ENCODE measurements around the gene KATNAL2.
A peak's percentile ranks its signal among the peaks of the same experiment; 100 is the strongest.
"Not testable (repeated sequence)": the region's sequence is repeated elsewhere in the genome, so short reads cannot be mapped to it uniquely, and the experiment has no call there.

Gene KATNAL2

GRCh38 chr18:47034591-47034990 is 117.2 kb downstream of the KATNAL2 start:
- not testable (repeated sequence) for H3K9ac ChIP-seq (ENCODE audit: low read depth, low read length, poor library complexity); DNase-seq (ENCODE audit: low spot score); H3K14ac ChIP-seq (ENCODE audit: low read length); H2BK15ac ChIP-seq (ENCODE audit: low read length); H2BK12ac ChIP-seq (ENCODE audit: low read length); H3K36me3 ChIP-seq (replicated peaks in 1 of 2; ENCODE audit: control insufficient read depth in 2 of 2, insufficient read depth in 2 of 2, low read length in 2 of 2); H2BK120ac ChIP-seq (ENCODE audit: low read depth, low read length); H4K8ac ChIP-seq (ENCODE audit: low read depth, low read length); H3K18ac ChIP-seq (ENCODE audit: low read length); H2AK5ac ChIP-seq (ENCODE audit: low read depth, low read length); H3K4me3 ChIP-seq (ENCODE audit: low read length in 2 of 2); H3K23ac ChIP-seq (ENCODE audit: low read depth, low read length, poor library complexity); H2BK5ac ChIP-seq (ENCODE audit: low read length); H3K27ac ChIP-seq (replicated peaks; ENCODE audit: low read length); H3K79me1 ChIP-seq (ENCODE audit: low read depth, low read length); H3K4me2 ChIP-seq (ENCODE audit: insufficient read depth, low read length, poor library complexity, severe bottlenecking); H4K91ac ChIP-seq (ENCODE audit: low read depth, low read length, poor library complexity); H2AFZ ChIP-seq (ENCODE audit: low read length); H3K9me3 ChIP-seq (replicated peaks in 1 of 2; ENCODE audit: control insufficient read depth in 2 of 2, insufficient read depth in 1 of 2, low read depth in 1 of 2, low read length in 2 of 2); H3K4ac ChIP-seq (ENCODE audit: low read length); H3K4me1 ChIP-seq (ENCODE audit: control insufficient read depth in 2 of 2, insufficient read depth in 1 of 2, low read depth in 1 of 2, low read length in 2 of 2)
- WGBS, 2 donors (ENCODE audit: extremely low coverage in 2 of 2, insufficient read length in 2 of 2, insufficient replicate concordance in 1 of 2), result no CpG with 5 or more reads among the region's 28 CpGs
- H3K27me3 ChIP-seq (ENCODE audit: control insufficient read depth in 3 of 3, insufficient read depth in 3 of 3, low read depth in 1 of 3, low read length in 3 of 3), result peaks cover 0 to 12% (median 0%) of the 10 kb centered on the region in 3 experiments

- Histone ChIP-seq H3K79me1 (ENCODE audit: low read depth, low read length) (peaks cover 2% of the 10 kb centered on the region), H2BK12ac (ENCODE audit: low read length) (no peak within 1 kb of the TSS), H2AK5ac (ENCODE audit: low read depth, low read length) (no peak within 1 kb of the TSS), H3K9me3 (replicated peaks in 1 of 2; ENCODE audit: control insufficient read depth in 2 of 2, insufficient read depth in 1 of 2, low read depth in 1 of 2, low read length in 2 of 2) (no peaks in the 10 kb centered on the region), H3K18ac (ENCODE audit: low read length) (peak within 1 kb of the TSS; percentile 57), H3K14ac (ENCODE audit: low read length) (no peak within 1 kb of the TSS), H2BK120ac (ENCODE audit: low read depth, low read length) (no peak within 1 kb of the TSS), H3K27me3 (ENCODE audit: control insufficient read depth in 3 of 3, insufficient read depth in 3 of 3, low read depth in 1 of 3, low read length in 3 of 3) (peaks cover 0 to 15% (median 0%) of the 10 kb centered on the region in 3 experiments), H2BK15ac (ENCODE audit: low read length) (no peak within 1 kb of the TSS), H3K36me3 (replicated peaks in 1 of 2; ENCODE audit: control insufficient read depth in 2 of 2, insufficient read depth in 2 of 2, low read length in 2 of 2) (no peaks in the 10 kb centered on the region), H3K23ac (ENCODE audit: low read depth, low read length, poor library complexity) (peak within 1 kb of the TSS; percentile 43), H3K4ac (ENCODE audit: low read length) (no peak within 1 kb of the TSS), H2AFZ (ENCODE audit: low read length) (no peak within 1 kb of the TSS), H3K4me2 (ENCODE audit: insufficient read depth, low read length, poor library complexity, severe bottlenecking) (no peak within 1 kb of the TSS), H3K27ac (replicated peaks; ENCODE audit: low read length) (no peak within 1 kb of the TSS), H3K4me1 (ENCODE audit: control insufficient read depth in 2 of 2, insufficient read depth in 1 of 2, low read depth in 1 of 2, low read length in 2 of 2) (peaks cover 0 to 1% of the 10 kb centered on the region in 2 donors), H4K91ac (ENCODE audit: low read depth, low read length, poor library complexity) (no peak within 1 kb of the TSS), H3K4me3 (ENCODE audit: low read length in 2 of 2) (no peak within 1 kb of the TSS), H2BK5ac (ENCODE audit: low read length) (peak within 1 kb of the TSS; percentile 53), H3K9ac (ENCODE audit: low read depth, low read length, poor library complexity) (no peak within 1 kb of the TSS), H4K8ac (ENCODE audit: low read depth, low read length) (no peak within 1 kb of the TSS)
- DNase-seq (ENCODE audit: low spot score), result no peak
- no CpG with 5 or more reads among the region's 29 CpGs for WGBS, 2 donors (ENCODE audit: extremely low coverage in 2 of 2, insufficient read length in 2 of 2, insufficient replicate concordance in 1 of 2)
These were observed 117.8 kb downstream of the KATNAL2 start, which contains the start of gene ELOA2 for GRCh38 chr18:47035156-47035671. Gene ELOA2 (minus strand): TSS chr18:47035621. CDS start chr18:47035264, 357 bp downstream.

- Histone ChIP-seq H4K8ac (ENCODE audit: low read depth, low read length) (no peak overlapping the region), H3K36me3 (replicated peaks in 1 of 2; ENCODE audit: control insufficient read depth in 2 of 2, insufficient read depth in 2 of 2, low read length in 2 of 2) (no peaks in the 10 kb centered on the region), H2BK15ac (ENCODE audit: low read length) (no peak overlapping the region), H3K4me3 (ENCODE audit: low read length in 2 of 2) (no peak overlapping the region), H2AK5ac (ENCODE audit: low read depth, low read length) (no peak overlapping the region), H3K4me1 (ENCODE audit: control insufficient read depth in 2 of 2, insufficient read depth in 1 of 2, low read depth in 1 of 2, low read length in 2 of 2) (peaks cover 0 to 1% of the 10 kb centered on the region in 2 donors), H3K9me3 (replicated peaks in 1 of 2; ENCODE audit: control insufficient read depth in 2 of 2, insufficient read depth in 1 of 2, low read depth in 1 of 2, low read length in 2 of 2) (no peaks in the 10 kb centered on the region), H3K27me3 (ENCODE audit: control insufficient read depth in 3 of 3, insufficient read depth in 3 of 3, low read depth in 1 of 3, low read length in 3 of 3) (peaks cover 0 to 18% (median 0%) of the 10 kb centered on the region in 3 experiments), H4K91ac (ENCODE audit: low read depth, low read length, poor library complexity) (no peak overlapping the region), H2BK120ac (ENCODE audit: low read depth, low read length) (no peak overlapping the region), H3K18ac (ENCODE audit: low read length) (no peak overlapping the region), H2BK5ac (ENCODE audit: low read length) (no peak overlapping the region), H3K14ac (ENCODE audit: low read length) (no peak overlapping the region), H2AFZ (ENCODE audit: low read length) (no peak overlapping the region), H2BK12ac (ENCODE audit: low read length) (no peak overlapping the region), H3K79me1 (ENCODE audit: low read depth, low read length) (peaks cover 2% of the 10 kb centered on the region), H3K23ac (ENCODE audit: low read depth, low read length, poor library complexity) (no peak overlapping the region), H3K4me2 (ENCODE audit: insufficient read depth, low read length, poor library complexity, severe bottlenecking) (no peak overlapping the region), H3K9ac (ENCODE audit: low read depth, low read length, poor library complexity) (no peak overlapping the region), H3K27ac (replicated peaks; ENCODE audit: low read length) (no peak overlapping the region), H3K4ac (ENCODE audit: low read length) (no peak overlapping the region)
- no CpG with 5 or more reads among the region's 2 CpGs for WGBS, 2 donors (ENCODE audit: extremely low coverage in 2 of 2, insufficient read length in 2 of 2, insufficient replicate concordance in 1 of 2)
- DNase-seq (ENCODE audit: low spot score), result no peak
These were observed 119.0 kb downstream of the KATNAL2 start for GRCh38 chr18:47036298-47036874.

- Histone ChIP-seq H3K14ac (ENCODE audit: low read length) (no peak overlapping the region), H3K4me2 (ENCODE audit: insufficient read depth, low read length, poor library complexity, severe bottlenecking) (no peak overlapping the region), H3K18ac (ENCODE audit: low read length) (no peak overlapping the region), H3K27me3 (ENCODE audit: control insufficient read depth in 3 of 3, insufficient read depth in 3 of 3, low read depth in 1 of 3, low read length in 3 of 3) (peaks cover 0 to 17% (median 0%) of the 10 kb centered on the region in 3 experiments), H4K8ac (ENCODE audit: low read depth, low read length) (no peak overlapping the region), H2AFZ (ENCODE audit: low read length) (no peak overlapping the region), H2BK5ac (ENCODE audit: low read length) (no peak overlapping the region), H3K36me3 (replicated peaks in 1 of 2; ENCODE audit: control insufficient read depth in 2 of 2, insufficient read depth in 2 of 2, low read length in 2 of 2) (no peaks in the 10 kb centered on the region), H3K79me1 (ENCODE audit: low read depth, low read length) (peaks cover 2% of the 10 kb centered on the region), H3K9me3 (replicated peaks in 1 of 2; ENCODE audit: control insufficient read depth in 2 of 2, insufficient read depth in 1 of 2, low read depth in 1 of 2, low read length in 2 of 2) (no peaks in the 10 kb centered on the region), H3K9ac (ENCODE audit: low read depth, low read length, poor library complexity) (no peak overlapping the region), H3K27ac (replicated peaks; ENCODE audit: low read length) (no peak overlapping the region), H3K4me1 (ENCODE audit: control insufficient read depth in 2 of 2, insufficient read depth in 1 of 2, low read depth in 1 of 2, low read length in 2 of 2) (peaks cover 0 to 1% of the 10 kb centered on the region in 2 donors), H3K23ac (ENCODE audit: low read depth, low read length, poor library complexity) (no peak overlapping the region), H2BK120ac (ENCODE audit: low read depth, low read length) (no peak overlapping the region), H3K4me3 (ENCODE audit: low read length in 2 of 2) (no peak overlapping the region), H4K91ac (ENCODE audit: low read depth, low read length, poor library complexity) (no peak overlapping the region), H2BK12ac (ENCODE audit: low read length) (no peak overlapping the region), H2BK15ac (ENCODE audit: low read length) (no peak overlapping the region), H2AK5ac (ENCODE audit: low read depth, low read length) (no peak overlapping the region), H3K4ac (ENCODE audit: low read length) (no peak overlapping the region)
- WGBS, 2 donors (ENCODE audit: extremely low coverage in 2 of 2, insufficient read length in 2 of 2, insufficient replicate concordance in 1 of 2), result no CpG with 5 or more reads among the region's 3 CpGs
- DNase-seq (ENCODE audit: low spot score), result no peak
These were observed 119.7 kb downstream of the KATNAL2 start for GRCh38 chr18:47036927-47037578.

All from neuronal stem cell (in vitro differentiated cells).